Spleen (tissue), 7 donors: ENCODE measurements around the gene NKD1.

ENCODE experiments used
- POLR2A ChIP-seq, 3 donors: fragments of 450-650 bp; IDR thresholded peaks; one replicate each; pipeline ENCODE4 v1.5.1; 2017; ENCODE audit warnings: antibody characterized with exemption in 3 of 3, mild to moderate bottlenecking in 1 of 3
- TF ChIP-seq, protein P1 (sequence below), 11 experiments: fragments of 200-600 bp in 7 of 11; fragments of 450-650 bp in 4 of 11; sonication (generic) in 4 of 11; IDR thresholded peaks in 8 of 11; conservative IDR thresholded peaks in 3 of 11; 1 replicate in 7 of 11; 2 replicates in 4 of 11; pipeline versions ENCODE4 v1.4.0 to v1.8.0; 2016 to 2021; ENCODE audit warnings: antibody characterized with exemption in 11 of 11, inconsistent platforms in 4 of 11, mild to moderate bottlenecking in 1 of 11
- donor health status: DM: no; HTN: no; CAD: no; lungs with moderate emphysema.
- donor health status: DM: no; HTN: no; CAD: no.
- donor health status: DM: no; HTN: no; CAD: no.

DNA sequence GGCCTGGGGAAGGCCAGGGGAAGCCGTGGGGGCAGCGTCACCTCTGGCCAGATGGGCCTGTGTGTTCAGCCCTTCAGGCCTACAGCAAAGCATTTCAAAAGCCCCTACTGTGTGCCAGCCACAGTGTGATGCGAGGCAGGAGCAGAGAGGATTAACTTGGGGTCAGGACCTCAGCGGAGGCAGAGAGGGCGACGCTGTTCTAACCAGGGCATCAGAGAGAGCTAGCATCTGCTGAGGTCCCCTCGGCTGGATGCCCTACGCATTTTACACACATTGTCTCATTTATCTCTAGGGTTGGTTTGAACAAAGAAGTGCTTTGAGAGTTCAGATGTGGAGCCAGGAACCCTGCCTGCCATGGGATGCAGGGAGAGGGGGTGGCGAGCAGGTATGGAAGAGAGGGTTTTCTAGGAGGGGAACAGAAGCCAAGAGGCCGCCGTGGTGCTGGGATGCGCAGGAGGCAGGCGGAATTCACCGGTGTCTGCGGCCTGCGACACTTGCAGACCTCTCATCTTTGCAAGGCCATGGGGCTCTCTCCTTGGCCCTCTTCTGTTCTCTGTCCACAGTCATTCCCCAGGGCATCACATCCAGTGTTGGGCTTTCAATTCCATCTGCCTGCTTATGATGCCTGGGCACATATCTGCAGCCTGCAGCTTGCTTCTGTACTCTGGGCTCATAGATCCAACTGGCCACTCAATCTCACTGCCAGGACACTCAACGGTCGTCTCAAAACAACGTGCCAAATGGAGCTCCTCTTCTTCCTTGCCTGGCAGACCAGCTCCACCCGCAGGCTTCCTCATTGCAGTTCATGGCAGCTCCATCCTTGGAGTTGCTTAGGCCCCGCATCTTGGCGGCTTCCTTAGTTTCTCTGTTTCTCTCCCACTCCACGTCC is 8.1 kb upstream of the NKD1 start:
- no peak for TF ChIP-seq POLR2A (IDR thresholded peaks at IDR 0.05)
- TF ChIP-seq, protein P1, sequence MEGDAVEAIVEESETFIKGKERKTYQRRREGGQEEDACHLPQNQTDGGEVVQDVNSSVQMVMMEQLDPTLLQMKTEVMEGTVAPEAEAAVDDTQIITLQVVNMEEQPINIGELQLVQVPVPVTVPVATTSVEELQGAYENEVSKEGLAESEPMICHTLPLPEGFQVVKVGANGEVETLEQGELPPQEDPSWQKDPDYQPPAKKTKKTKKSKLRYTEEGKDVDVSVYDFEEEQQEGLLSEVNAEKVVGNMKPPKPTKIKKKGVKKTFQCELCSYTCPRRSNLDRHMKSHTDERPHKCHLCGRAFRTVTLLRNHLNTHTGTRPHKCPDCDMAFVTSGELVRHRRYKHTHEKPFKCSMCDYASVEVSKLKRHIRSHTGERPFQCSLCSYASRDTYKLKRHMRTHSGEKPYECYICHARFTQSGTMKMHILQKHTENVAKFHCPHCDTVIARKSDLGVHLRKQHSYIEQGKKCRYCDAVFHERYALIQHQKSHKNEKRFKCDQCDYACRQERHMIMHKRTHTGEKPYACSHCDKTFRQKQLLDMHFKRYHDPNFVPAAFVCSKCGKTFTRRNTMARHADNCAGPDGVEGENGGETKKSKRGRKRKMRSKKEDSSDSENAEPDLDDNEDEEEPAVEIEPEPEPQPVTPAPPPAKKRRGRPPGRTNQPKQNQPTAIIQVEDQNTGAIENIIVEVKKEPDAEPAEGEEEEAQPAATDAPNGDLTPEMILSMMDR (IDR thresholded peaks at IDR 0.05 in 8 of 11, conservative IDR thresholded peaks at IDR 0.05 in 3 of 11), result no peak
